ENCODE measurements around the gene TENM3. TPM values are rescaled to one million over a fixed set of nuclear protein-coding genes. Genes with fewer than 3 reads are reported as not detected.

TENM3 gene
- total and polyA plus RNA-seq, 2 of the 8 experiments (the other 6 are each of a cell fraction or from before 2014, with no cell fraction given) = 36.9 to 69.3 TPM

DNA sequence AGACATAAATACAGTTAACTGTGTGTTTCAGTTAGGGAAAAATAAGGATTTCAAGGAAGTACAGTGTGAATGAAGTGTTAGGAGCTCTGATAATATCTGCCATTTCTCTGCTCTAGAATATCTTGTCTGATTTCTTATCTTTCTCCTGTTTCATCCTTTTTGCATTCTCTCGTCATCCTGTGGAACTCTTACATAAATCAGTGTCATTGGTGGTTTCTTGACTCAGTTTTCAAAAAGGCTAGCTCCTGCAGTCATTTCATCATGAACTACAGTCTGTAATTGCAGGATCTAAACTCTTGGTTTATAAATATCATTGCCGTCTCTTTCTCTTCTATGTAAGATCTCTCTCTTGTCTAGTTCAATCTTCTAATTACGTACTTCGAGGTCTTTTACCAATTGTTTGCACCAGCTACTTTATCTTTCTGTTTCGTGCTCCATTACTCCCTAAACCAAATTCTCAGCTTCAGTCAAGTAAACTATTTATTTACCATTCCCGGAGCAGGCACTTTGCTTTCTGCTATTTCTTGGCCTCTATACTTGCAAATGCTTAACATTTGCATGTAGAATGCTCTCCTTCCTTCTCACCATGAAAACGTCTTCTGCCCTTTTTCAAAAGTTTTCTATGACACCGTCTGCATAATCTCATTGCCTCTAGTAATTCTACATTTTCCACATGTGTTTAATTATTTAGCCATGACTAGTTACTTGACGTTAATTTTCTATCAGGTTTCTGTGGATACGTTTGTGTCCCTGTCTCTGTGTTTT lies 294.0 kb downstream of the TENM3 start (continued):
- TF ChIP-seq, protein P1, sequence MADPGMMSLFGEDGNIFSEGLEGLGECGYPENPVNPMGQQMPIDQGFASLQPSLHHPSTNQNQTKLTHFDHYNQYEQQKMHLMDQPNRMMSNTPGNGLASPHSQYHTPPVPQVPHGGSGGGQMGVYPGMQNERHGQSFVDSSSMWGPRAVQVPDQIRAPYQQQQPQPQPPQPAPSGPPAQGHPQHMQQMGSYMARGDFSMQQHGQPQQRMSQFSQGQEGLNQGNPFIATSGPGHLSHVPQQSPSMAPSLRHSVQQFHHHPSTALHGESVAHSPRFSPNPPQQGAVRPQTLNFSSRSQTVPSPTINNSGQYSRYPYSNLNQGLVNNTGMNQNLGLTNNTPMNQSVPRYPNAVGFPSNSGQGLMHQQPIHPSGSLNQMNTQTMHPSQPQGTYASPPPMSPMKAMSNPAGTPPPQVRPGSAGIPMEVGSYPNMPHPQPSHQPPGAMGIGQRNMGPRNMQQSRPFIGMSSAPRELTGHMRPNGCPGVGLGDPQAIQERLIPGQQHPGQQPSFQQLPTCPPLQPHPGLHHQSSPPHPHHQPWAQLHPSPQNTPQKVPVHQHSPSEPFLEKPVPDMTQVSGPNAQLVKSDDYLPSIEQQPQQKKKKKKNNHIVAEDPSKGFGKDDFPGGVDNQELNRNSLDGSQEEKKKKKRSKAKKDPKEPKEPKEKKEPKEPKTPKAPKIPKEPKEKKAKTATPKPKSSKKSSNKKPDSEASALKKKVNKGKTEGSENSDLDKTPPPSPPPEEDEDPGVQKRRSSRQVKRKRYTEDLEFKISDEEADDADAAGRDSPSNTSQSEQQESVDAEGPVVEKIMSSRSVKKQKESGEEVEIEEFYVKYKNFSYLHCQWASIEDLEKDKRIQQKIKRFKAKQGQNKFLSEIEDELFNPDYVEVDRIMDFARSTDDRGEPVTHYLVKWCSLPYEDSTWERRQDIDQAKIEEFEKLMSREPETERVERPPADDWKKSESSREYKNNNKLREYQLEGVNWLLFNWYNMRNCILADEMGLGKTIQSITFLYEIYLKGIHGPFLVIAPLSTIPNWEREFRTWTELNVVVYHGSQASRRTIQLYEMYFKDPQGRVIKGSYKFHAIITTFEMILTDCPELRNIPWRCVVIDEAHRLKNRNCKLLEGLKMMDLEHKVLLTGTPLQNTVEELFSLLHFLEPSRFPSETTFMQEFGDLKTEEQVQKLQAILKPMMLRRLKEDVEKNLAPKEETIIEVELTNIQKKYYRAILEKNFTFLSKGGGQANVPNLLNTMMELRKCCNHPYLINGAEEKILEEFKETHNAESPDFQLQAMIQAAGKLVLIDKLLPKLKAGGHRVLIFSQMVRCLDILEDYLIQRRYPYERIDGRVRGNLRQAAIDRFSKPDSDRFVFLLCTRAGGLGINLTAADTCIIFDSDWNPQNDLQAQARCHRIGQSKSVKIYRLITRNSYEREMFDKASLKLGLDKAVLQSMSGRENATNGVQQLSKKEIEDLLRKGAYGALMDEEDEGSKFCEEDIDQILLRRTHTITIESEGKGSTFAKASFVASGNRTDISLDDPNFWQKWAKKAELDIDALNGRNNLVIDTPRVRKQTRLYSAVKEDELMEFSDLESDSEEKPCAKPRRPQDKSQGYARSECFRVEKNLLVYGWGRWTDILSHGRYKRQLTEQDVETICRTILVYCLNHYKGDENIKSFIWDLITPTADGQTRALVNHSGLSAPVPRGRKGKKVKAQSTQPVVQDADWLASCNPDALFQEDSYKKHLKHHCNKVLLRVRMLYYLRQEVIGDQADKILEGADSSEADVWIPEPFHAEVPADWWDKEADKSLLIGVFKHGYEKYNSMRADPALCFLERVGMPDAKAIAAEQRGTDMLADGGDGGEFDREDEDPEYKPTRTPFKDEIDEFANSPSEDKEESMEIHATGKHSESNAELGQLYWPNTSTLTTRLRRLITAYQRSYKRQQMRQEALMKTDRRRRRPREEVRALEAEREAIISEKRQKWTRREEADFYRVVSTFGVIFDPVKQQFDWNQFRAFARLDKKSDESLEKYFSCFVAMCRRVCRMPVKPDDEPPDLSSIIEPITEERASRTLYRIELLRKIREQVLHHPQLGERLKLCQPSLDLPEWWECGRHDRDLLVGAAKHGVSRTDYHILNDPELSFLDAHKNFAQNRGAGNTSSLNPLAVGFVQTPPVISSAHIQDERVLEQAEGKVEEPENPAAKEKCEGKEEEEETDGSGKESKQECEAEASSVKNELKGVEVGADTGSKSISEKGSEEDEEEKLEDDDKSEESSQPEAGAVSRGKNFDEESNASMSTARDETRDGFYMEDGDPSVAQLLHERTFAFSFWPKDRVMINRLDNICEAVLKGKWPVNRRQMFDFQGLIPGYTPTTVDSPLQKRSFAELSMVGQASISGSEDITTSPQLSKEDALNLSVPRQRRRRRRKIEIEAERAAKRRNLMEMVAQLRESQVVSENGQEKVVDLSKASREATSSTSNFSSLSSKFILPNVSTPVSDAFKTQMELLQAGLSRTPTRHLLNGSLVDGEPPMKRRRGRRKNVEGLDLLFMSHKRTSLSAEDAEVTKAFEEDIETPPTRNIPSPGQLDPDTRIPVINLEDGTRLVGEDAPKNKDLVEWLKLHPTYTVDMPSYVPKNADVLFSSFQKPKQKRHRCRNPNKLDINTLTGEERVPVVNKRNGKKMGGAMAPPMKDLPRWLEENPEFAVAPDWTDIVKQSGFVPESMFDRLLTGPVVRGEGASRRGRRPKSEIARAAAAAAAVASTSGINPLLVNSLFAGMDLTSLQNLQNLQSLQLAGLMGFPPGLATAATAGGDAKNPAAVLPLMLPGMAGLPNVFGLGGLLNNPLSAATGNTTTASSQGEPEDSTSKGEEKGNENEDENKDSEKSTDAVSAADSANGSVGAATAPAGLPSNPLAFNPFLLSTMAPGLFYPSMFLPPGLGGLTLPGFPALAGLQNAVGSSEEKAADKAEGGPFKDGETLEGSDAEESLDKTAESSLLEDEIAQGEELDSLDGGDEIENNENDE (IDR thresholded peaks at IDR 0.05; ENCODE audit: insufficient replicate concordance, low read length) = no peak
- TF ChIP-seq TEAD4 (IDR thresholded peaks at IDR 0.05; ENCODE audit: low read depth, low read length) (no peak), PHF8 (conservative IDR thresholded peaks at IDR 0.05; ENCODE audit: low read depth, low read length) (no peak), HDAC2 (IDR thresholded peaks at IDR 0.05; ENCODE audit: borderline replicate concordance in 1 of 2, low read depth in 2 of 2, low read length in 2 of 2) (no peak)
- TF ChIP-seq, protein P2, sequence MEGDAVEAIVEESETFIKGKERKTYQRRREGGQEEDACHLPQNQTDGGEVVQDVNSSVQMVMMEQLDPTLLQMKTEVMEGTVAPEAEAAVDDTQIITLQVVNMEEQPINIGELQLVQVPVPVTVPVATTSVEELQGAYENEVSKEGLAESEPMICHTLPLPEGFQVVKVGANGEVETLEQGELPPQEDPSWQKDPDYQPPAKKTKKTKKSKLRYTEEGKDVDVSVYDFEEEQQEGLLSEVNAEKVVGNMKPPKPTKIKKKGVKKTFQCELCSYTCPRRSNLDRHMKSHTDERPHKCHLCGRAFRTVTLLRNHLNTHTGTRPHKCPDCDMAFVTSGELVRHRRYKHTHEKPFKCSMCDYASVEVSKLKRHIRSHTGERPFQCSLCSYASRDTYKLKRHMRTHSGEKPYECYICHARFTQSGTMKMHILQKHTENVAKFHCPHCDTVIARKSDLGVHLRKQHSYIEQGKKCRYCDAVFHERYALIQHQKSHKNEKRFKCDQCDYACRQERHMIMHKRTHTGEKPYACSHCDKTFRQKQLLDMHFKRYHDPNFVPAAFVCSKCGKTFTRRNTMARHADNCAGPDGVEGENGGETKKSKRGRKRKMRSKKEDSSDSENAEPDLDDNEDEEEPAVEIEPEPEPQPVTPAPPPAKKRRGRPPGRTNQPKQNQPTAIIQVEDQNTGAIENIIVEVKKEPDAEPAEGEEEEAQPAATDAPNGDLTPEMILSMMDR (IDR thresholded peaks at IDR 0.05; ENCODE audit: control extremely low read depth in 1 of 3, insufficient read depth in 1 of 3, low read depth in 1 of 3, low read length in 3 of 3) = no peak
